ENCODE data around the gene LIN54.

DNA sequence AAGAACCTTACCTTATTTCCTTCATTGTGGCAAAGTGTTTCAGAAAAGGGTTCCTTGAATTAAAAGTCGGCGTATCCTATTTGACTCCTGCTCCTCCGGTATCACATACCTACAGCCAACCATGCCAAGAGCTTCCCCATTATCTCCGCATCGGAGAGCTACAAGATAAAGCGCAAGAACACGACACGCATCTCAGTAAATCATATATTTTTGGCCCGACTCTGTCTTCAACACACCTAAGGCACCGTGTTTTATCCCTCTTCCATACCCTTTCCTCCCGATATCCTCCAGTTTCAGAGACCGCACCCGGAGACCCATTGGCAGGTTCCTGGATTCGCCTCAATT, 110.6 kb downstream of the LIN54 start:
- TF ChIP-seq RARB (CRISPR knock-in tag; IDR thresholded peaks at IDR 0.05) (no peak), ARNTL (CRISPR knock-in tag; IDR thresholded peaks at IDR 0.05; ENCODE audit: borderline replicate concordance, low read depth) (no peak)

Data from SK-N-SH treated with all-trans-retinoic acid at 6 μM for 48 hours (cell line).